Measurements from ENCODE around the gene CD226.
"Not testable (repeated sequence)": the region's sequence is repeated elsewhere in the genome, so short reads cannot be mapped to it uniquely, and the experiment has no call there.

CD226 gene

DNA sequence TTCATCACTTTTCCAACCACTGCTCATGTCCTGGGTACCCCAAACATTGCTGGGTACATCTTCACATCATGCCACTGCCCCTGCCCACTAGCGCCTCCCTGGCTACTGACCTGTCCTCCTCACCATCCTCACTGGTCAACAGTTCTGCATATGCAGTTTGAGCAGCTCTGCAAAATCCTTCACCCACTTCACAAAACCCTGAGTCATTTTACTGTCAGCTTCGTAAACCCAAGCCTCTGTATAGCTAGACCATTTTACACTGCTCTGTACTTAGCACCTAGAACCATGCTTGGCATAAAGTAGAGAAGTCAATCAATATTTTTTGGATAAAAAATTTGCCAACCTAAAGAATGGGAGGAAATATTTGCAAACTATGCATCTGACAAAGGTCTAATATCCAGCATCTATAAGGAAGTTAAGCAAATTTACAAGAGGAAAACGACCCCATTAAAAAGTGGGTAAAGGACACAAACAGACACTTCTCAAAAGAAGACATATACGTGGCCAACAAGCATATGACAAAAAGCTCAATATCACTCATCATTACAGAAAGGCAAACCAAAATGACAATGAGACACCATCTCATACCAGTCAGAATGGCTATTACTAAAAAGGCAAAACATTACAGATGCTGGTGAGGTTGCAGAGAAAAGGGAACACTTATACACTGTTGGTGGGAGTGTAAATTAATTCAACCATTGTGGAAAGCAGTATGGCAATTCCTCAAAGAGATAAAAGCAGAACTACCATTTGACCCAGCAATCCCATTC lies 48.3 kb downstream of the CD226 start:
- DNase-seq, result not testable (repeated sequence)

DNA sequence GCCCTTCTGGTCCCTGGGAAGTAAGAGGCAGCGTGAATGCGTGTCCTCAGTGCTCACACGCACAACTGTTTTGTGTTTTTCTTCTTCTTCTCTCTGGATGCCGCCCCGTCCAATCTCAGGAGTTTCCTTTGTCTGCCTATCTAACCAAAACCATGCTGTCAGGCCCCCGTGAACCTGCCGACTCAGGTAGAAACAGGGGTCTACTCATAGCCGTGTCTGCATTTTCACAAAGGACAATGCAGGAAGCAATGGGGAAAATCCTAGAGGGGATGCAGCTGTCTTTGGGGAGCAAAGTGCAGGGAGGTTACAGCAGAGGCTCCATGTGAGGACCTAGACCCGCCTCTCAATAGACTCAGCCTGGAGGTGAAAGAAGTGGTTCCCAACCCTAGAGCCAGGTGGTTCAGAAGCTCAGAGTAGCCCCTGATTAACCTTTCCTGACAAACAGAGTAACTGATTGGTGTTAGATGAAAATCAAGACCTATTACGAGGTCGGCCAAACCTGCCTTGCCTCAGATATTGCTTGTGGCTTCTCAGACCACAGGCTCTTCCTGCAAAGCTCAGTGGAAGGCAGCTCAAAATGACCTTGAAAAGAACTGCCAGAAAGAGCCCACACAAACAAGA lies 49.3 kb downstream of the CD226 start:
- DNase-seq, result no peak

DNA sequence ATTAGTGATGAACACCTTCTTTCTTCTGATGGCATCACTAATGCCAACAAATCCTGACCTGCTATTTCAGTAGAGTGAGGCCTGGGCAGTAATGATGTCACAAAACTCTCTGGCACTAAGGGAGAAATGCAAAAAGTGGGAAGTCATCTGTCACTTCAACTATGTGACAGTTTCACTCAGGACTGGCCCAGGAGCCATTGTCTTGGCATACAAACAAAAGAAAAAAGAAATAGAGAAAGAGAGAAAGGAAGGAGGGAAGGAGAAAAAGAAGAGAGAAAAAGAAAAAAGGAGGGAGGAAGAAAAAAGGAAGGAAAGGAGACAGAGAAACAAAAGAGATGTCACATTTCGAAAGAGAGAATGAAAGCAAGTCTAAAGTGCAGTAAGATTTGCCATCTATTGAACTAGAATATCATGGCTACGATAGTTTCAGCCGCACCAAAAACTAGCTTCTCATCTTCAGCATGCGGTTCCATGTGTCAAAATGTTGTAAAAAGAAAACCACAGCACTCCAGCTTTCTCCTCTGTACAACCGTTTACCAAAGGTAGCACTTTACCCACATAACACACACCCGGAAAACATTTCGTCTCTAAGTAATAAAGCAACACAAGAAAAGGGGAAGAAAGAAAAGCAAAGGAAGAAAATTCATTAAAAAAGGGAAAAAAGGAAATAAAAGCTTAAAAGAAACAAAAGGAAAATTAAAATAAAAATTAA lies 50.1 kb downstream of the CD226 start:
- no peak for DNase-seq

DNA sequence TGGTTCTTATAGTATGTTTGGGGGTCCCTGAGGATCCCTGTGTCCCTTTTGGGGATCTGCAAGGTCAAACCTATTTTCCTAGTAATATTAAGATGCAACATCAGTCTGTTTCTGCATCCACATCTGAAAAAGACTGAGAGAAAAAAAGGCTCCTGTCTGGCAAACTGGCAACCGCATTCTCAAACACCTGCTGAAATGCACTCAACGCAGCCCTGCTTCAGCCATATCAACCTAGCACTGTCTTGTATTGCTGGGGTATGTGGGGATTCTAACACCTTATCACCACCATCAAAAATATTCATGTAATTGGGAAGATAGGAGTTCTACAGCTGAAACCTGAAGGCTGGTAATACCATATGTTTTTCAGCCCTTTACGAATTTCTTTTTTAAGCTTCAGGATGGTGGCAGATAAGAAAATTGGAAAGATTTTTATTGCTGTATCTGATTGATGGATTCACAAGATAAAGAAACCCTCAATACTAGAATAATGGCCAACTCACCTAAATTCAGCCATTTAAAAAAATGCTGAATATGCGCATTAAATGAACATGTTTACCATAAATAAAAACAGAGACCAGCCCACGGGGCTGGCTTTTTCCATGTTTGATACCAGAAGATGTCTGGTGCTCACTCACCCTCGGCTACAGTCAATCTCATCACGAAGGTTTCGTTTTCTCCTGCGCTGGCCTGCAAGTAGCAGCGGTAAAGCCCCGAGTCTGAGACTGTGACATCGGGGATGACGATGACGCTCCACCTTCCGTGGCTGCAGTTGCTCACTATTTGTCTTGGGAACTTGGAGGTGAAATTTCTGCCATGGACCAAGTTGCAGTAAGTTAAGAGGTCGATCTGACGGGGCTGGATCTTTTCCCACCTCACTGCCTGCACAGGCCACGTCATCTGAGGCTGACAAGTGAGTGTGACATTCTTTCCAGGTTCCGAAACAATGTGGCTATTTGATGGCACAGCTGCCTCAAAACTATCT lies 52.3 kb downstream of the CD226 start:
- no peak for DNase-seq

DNA sequence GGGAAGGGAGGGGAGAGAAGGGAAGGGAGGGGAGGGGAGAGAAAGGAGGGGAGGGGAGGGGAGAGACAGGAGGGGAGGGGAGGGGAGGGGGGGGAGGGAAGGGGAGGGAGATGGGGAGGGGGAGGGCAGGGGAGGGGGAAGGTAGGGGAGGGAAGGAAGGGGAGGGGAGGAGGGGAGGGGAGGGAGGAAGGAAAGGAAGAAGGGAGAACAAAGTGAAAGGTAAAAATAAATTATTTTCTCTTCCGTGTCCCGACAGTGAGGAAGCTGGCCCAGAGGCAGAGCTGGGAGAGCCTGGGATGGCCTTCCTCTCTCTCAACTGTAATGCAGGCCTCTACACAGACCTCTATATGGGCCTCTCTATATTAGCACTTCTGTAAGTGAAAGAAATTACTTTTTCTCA lies 53.2 kb downstream of the CD226 start:
- no peak for DNase-seq

- no peak for DNase-seq
Measured at GRCh38 chr18:69890558-69890957, 57.1 kb downstream of the CD226 start.

- no peak for DNase-seq
Measured at GRCh38 chr18:69889009-69889408, 58.7 kb downstream of the CD226 start.

- DNase-seq, result no peak
Measured at GRCh38 chr18:69887256-69887655, 60.4 kb downstream of the CD226 start.

GRCh38 chr18:69885841-69886531 lies 61.7 kb downstream of the CD226 start:
- DNase-seq, result no peak

DNA sequence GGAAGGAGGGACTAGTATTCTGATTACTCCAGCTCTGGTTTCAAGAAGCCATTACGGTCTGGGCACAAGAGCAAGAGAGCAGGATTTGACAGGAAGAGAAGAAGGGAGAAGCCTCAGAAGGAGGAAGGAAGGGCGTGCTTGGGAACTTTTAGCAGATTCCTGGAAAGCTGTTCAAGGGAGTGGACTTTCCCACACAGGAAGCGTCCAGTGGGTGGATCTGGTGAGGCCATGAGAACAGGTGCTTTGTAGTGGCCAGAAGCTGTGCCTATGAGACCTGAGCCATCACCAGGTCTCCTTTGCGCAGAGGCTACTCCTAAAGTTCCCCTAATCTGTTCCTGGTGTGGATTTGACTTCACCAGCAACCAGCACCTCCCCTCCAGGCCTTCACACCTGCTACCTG lies 62.3 kb downstream of the CD226 start:
- no peak for DNase-seq

DNA sequence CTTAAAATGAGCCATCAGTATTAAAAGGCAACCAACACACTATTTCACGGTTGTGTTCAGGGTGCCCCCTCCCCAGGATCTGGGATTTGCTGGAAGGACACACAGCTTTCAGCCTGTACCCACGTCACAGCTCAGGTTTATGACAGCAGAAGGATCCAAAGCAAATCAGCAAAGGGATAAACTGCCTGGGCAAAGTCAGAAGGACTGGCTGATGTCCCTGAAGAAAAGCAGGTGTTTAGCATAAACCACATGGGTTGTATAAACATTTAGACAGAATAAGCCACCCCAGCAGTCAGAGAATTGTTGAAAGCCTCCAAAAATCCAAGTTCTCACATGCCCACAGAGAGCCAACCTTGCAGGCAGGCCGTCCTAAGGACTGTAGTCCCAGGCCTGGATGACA lies 63.9 kb downstream of the CD226 start:
- no peak for DNase-seq

- DNase-seq, result no peak
Measured at GRCh38 chr18:69882965-69883668, 64.6 kb downstream of the CD226 start.

GRCh38 chr18:69880083-69880482 lies 67.6 kb downstream of the CD226 start:
- no peak for DNase-seq

DNA sequence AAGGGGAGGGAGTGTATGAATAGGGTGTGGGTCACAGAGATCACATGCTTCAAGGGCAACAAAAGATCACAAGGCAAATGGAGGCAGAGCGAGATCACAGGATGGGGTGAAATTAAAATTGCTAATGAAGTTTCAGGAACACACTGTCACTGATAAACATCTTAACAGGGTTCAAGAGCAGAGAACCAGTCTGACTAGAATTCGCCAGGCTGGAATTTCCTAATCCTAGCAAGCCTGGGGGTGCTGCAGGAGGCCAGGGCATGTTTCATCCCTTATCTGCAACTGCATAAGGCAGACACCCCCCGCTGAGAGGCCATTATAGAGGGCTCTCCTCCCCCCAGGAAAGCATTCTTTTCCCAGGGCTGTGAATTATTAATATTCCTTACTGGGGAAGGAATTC lies 68.6 kb downstream of the CD226 start:
- not testable (repeated sequence) for DNase-seq

DNA sequence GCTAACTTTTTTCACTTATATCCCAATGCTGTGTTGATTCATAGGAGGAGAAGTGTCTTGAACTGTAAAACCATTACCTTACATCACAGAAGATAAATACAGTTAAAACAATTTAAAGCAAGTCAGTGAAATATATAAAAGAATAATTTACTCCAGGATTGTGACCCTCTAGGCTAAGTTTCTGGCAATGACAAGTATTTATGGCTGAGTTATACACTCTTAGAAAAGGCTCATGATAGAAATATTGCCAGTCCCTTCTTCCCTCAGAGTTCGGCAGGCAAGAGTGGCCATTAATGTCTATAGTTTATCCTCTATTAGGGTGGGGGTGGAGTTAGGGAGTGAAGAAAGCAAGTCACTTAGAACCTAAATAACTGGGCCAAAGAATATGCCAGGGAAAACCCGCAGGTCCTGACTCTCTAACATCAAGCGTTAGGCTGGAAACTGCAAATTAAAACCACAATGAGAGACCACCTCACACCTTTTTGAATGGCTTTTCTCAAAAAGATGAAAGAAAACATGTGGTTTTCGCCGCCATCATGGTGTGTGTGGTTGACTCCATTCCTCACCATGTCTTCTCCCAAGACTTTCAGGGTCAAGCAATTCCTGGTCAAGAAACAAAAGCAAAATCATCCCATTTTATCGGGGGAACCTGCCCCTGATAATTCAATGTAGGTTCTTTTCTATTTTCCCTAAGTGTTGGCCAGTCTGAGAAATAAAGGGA lies 69.3 kb downstream of the CD226 start:
- no peak for DNase-seq

DNA sequence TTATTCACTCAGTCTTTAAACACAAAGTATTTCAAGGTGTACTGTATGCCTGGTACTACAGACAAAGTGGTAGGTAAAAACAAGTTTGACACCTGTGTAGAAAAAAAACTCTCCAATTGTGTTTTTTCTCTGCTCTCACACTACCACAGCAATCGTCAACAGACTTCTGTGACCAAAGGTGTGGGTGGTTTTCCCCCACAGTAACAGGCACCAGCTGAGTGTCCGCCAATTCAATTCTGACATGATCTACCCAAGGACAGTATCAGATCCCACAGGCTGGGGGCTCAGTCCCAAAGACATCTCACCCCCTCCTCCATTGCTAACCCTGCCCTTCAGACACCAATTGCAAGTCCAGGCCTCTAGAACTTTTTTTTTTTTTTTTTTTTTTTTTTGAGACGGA lies 71.2 kb downstream of the CD226 start:
- DNase-seq, result no peak

DNA sequence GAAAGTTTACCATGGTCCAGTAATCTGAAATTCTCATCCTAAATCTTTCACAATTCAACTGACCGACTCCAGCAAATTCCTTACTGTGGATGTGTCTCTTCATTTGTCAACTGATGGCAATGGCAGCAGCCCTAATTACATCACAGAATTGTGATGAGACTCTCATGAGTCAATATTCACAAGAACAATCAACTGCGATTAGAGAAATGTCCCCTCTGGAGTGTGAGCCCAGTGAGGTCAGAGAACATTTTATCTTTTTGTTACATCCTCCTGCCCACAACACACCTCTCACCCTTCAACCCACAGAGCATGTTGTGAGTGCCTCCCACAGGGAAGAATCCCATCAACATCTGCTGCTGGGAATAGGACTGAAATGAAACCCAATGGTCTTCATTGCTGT lies 73.6 kb downstream of the CD226 start:
- no peak for DNase-seq

GRCh38 chr18:69872661-69873060 lies 75.0 kb downstream of the CD226 start:
- no peak for DNase-seq

- DNase-seq, result no peak
Measured at GRCh38 chr18:69871363-69871762, 76.3 kb downstream of the CD226 start.

- DNase-seq, result no peak
Measured at GRCh38 chr18:69870736-69871135, 76.9 kb downstream of the CD226 start.

GRCh38 chr18:69866212-69866611 lies 81.5 kb downstream of the CD226 start:
- no peak for DNase-seq
